Right renal cortex interstitium (tissue), 3 donors: ENCODE measurements around the gene MAGIX. TPM values are rescaled to one million over a fixed set of nuclear protein-coding genes. Genes with fewer than 3 reads are reported as not detected.

Experiments used
- DNase-seq, 3 donors: peaks; one replicate each; pipeline ENCODE4 v3.0.0-alpha.2; 2013; ENCODE audit warnings: low read depth in 3 of 3, low spot score in 2 of 3
- polyA plus RNA-seq, 3 donors: library from polyadenylated mRNA; unstranded; fragments of 120-200 nt; gene quantifications; one replicate each; pipeline ENCODE4 v1.2.1, GENCODE V29; 2013; ENCODE audit not compliant: insufficient read length in 3 of 3

Gene MAGIX
- polyA plus RNA-seq, 3 donors = 2.7 to 5.3 (median 3.6) TPM

GRCh38 chrX:49203536-49203935, 41.0 kb downstream of the MAGIX start:
- DNase-seq = no peak

DNA sequence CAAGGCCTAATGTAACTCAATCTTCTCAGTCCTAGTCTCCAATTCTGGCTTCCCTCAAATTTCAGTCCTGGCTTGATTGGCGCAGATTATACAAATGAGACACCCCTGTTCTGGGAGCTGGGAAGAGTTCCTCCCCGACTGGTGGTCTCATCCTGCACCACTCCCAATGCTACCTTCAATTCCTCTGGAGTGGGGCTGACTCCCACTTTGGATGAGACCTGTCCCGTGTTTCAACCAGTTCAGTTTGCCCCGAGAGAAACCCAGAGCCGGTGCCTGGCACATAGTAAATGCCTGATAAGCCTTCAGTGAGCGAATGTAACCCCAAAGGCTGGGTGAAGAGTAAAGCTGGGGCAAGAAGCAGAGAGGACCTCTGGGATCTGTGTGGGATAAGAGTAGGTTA, 41.5 kb downstream of the MAGIX start:
- DNase-seq = no peak

DNA sequence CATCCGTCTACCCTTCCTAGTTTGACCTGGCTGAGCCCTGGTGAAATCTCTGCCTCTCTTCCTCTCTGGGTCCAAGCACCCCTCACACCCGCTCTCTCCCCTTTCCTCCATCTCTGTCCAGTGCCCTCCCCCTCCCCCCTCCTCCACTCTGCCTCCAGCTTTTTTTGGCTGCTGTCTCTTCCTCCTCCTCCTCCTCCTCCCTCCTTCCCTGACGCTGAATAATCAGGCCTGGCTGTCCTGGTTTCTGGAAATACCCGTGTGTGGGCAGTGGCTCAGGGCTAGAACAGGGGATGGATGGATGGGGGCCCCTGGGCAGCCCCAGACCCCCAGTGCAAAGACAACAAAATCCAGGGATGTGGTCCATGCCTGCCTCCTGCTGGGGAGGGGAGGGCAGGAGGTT, 42.2 kb downstream of the MAGIX start:
- DNase-seq = no peak

GRCh38 chrX:49205443-49205842, 42.9 kb downstream of the MAGIX start:
- no peak for DNase-seq

DNA sequence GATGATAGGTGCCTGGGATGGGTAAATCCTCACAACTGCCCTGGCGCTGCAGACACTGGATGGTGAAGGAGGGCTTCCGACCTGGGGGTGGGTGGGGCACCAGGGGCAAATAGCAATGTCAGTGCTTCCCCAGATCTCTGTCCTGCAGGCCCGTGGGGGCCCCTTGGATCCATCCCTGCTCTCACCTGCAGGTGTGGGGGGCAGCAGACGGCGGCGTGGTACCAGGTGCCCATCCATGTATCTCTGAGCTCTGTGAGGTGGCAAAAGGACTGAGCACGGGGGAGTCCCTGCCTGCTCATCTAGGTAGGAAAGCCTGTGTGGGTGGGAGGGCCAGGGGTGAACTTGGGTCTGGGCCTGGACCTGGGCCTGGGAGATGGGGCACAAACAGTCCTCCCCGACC, 44.0 kb downstream of the MAGIX start:
- no peak for DNase-seq

- no peak for DNase-seq
Observed at GRCh38 chrX:49208399-49208798, 45.8 kb downstream of the MAGIX start.

DNA sequence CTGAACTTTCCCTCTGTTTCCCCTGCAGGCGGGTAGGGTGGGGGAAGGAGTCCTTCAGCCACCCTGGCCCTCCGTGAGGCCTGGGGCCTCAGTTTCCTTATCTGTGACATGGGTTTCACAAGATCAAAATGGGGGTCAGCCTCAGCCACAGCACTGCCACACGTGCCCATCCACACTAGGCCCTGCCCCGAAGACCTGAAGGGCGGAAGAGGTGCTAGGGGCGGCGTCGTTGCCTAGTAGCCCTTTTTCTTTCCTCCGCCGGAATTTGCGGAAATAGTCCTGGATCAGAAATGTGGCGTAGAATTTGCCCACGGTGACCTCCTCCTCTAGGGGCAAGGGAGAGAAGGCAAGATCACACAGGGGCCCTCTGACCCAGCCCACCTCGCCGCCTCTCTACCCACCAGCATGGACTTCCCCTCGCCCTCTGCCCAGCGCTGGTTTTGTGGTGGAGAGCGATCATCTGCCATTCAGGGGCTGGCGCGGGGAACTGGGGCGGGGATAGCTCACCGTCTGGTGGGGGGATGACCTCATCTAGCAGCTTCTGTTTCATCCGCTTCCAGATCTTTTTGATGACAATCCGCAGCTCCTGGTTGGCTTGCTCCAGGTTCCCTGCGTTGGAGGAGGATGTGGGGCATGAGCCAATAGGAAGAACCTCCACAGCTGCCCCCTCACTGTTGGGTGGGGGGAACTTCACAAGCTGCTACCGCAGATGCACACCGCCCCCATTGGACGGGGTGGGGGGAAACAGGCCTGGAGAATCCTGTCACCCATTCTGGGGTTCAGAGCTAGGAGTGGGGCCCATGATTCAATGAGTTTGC, 47.1 kb downstream of the MAGIX start:
- no peak for DNase-seq

- DNase-seq = no peak
Observed at GRCh38 chrX:49210406-49210805, 47.8 kb downstream of the MAGIX start.

GRCh38 chrX:49211074-49211473, 48.5 kb downstream of the MAGIX start:
- DNase-seq = no peak

DNA sequence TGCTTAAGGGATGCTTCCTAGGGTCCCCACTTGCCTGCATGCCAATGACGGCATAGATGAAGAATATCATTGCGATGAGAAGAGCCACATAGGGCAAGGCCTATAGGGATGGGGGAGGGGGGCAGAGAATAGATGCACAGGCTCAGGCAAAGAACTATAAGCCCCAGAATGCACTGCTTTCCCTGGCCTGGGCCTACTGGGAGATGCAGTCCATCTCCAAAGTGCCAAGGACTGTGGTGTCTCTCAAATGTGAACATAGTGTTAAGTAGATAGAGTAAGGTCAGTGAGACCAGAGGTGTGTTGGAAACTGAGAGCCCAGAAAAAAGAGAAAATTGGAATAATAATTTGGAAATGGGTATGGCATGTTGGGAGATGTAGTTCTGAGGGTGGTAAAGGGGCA, 49.7 kb downstream of the MAGIX start:
- no peak for DNase-seq

- DNase-seq = no peak
Observed at GRCh38 chrX:49212861-49213260, 50.3 kb downstream of the MAGIX start.

- no peak for DNase-seq
Observed at GRCh38 chrX:49214416-49214815, 51.9 kb downstream of the MAGIX start.

- no peak for DNase-seq
Observed at GRCh38 chrX:49214996-49215526, 52.5 kb downstream of the MAGIX start.

Other genes starting within 250 kb of the MAGIX start
- 1 to 10 TPM; 5.6 to 6.7 (median 6.2) TPM for gene PIM2, start 243.7 kb upstream of the MAGIX start, polyA plus RNA-seq
- gene OTUD5, start 205.2 kb upstream of the MAGIX start, polyA plus RNA-seq = 10 to 100 TPM; 64.4 to 66.9 (median 65.9) TPM
- 1 to 10 TPM; 2.1 to 2.2 (median 2.1) TPM for gene KCND1, start 190.9 kb upstream of the MAGIX start, polyA plus RNA-seq
- gene GRIPAP1, start 160.5 kb upstream of the MAGIX start, polyA plus RNA-seq = 10 to 100 TPM; 40.6 to 50.6 (median 45.8) TPM
- 10 to 100 TPM; 24.9 to 27.9 (median 25.2) TPM for gene TFE3, start 119.4 kb upstream of the MAGIX start, polyA plus RNA-seq
- 1 to 10 TPM; 7.6 to 8.9 (median 8.7) TPM for gene CCDC120, start 103.8 kb upstream of the MAGIX start, polyA plus RNA-seq
- gene PRAF2, start 88.8 kb upstream of the MAGIX start, polyA plus RNA-seq = 10 to 100 TPM; 32.2 to 35.3 (median 32.3) TPM
- gene WDR45, start 82.9 kb upstream of the MAGIX start, polyA plus RNA-seq = 10 to 100 TPM; 58.9 to 60.2 (median 59.4) TPM
- 10 to 100 TPM; 21.8 to 25.8 (median 24.2) TPM for gene GPKOW, start 39.0 kb upstream of the MAGIX start, polyA plus RNA-seq
- 10 to 100 TPM; 29.7 to 40.3 (median 37.7) TPM for gene PLP2, start 9.1 kb downstream of the MAGIX start, polyA plus RNA-seq
- gene PRICKLE3, start 23.6 kb downstream of the MAGIX start, polyA plus RNA-seq = 1 to 10 TPM; 3.2 to 4.6 (median 3.8) TPM
- 1 to 10 TPM; 1.7 to 2.6 (median 2.5) TPM for gene SYP, start 37.4 kb downstream of the MAGIX start, polyA plus RNA-seq
- gene CACNA1F, start 70.6 kb downstream of the MAGIX start, polyA plus RNA-seq = under 1 TPM; 0.15 to 0.29 (median 0.17) TPM
- gene CCDC22, start 72.7 kb downstream of the MAGIX start, polyA plus RNA-seq = 10 to 100 TPM; 15.2 to 18.1 (median 15.2) TPM
- gene FOXP3, start 102.0 kb downstream of the MAGIX start, polyA plus RNA-seq = under 1 TPM; 0.76 to 0.82 (median 0.79) TPM
- 1 to 10 TPM; 4.9 to 6.0 (median 5.8) TPM for gene PPP1R3F, start 107.0 kb downstream of the MAGIX start, polyA plus RNA-seq
- gene GAGE10, start 140.9 kb downstream of the MAGIX start, polyA plus RNA-seq = not detected
- gene GAGE12J, start 159.3 kb downstream of the MAGIX start, polyA plus RNA-seq = not detected
- gene GAGE13, start 168.8 kb downstream of the MAGIX start, polyA plus RNA-seq = under 1 TPM in 1 of 3 donors, not detected in 2; 0.40 TPM